SK-N-SH treated with all-trans-retinoic acid at 6 μM for 48 hours (cell line): Measurements from ENCODE around the gene NKD1.

Experiments
- ARNTL ChIP-seq: fragments of 450-650 bp; formaldehyde crosslinking; IDR thresholded peaks from 2 replicates; pipeline ENCODE4 v1.5.0; 2020; ENCODE audit warnings: low read depth, mild to moderate bottlenecking, moderate library complexity, borderline replicate concordance
- CREB5 ChIP-seq: fragments of 250-450 bp; sonication (Bioruptor Pico); IDR thresholded peaks from 2 replicates; pipeline ENCODE4 v1.5.1; 2020; ENCODE audit warnings: low read depth, mild to moderate bottlenecking, moderate library complexity
- PATZ1 ChIP-seq: fragments of 250-450 bp; sonication (Bioruptor Pico); IDR thresholded peaks from 2 replicates; pipeline ENCODE4 v1.8.0; 2020; ENCODE audit warnings: mild to moderate bottlenecking, moderate library complexity, borderline replicate concordance
- POU6F1 ChIP-seq: fragments of 250-450 bp; sonication (Bioruptor Pico); IDR thresholded peaks from 2 replicates; pipeline ENCODE4 v1.8.0; 2021; ENCODE audit warnings: low read depth, mild to moderate bottlenecking, moderate library complexity, borderline replicate concordance
- PPARA ChIP-seq: fragments of 250-450 bp; sonication (Bioruptor Pico); IDR thresholded peaks from 2 replicates; pipeline ENCODE4 v1.5.0; 2020; ENCODE audit warnings: mild to moderate bottlenecking, borderline replicate concordance
- RARB ChIP-seq: fragments of 250-450 bp; sonication (Bioruptor Pico); IDR thresholded peaks from 2 replicates; pipeline ENCODE4 v1.8.0; 2021; ENCODE audit warnings: mild to moderate bottlenecking, moderate library complexity
- TOX ChIP-seq: fragments of 250-450 bp; sonication (Bioruptor Pico); IDR thresholded peaks from 2 replicates; pipeline ENCODE4 v1.8.0; 2021; ENCODE audit warnings: mild to moderate bottlenecking, moderate library complexity, borderline replicate concordance
- ZFP3 ChIP-seq: fragments of 250-450 bp; sonication (Bioruptor Pico); IDR thresholded peaks from 2 replicates; pipeline ENCODE4 v1.5.0; 2020; ENCODE audit warnings: mild to moderate bottlenecking, moderate library complexity
- ZFP30 ChIP-seq: fragments of 450-650 bp; formaldehyde crosslinking; IDR thresholded peaks from 2 replicates; pipeline ENCODE4 v1.5.0; 2022; ENCODE audit warnings: mild to moderate bottlenecking, moderate library complexity
- ZNF70 ChIP-seq: fragments of 450-650 bp; formaldehyde crosslinking; IDR thresholded peaks from 2 replicates; pipeline ENCODE4 v1.5.0; 2020; ENCODE audit warnings: mild to moderate bottlenecking, moderate library complexity
- ZNF8 ChIP-seq: fragments of 450-650 bp; formaldehyde crosslinking; IDR thresholded peaks from 2 replicates; pipeline ENCODE4 v1.5.0; 2020; ENCODE audit warnings: mild to moderate bottlenecking, moderate library complexity

GRCh38 chr16:50627419-50627818 is 79.2 kb downstream of the NKD1 start:
- TF ChIP-seq PATZ1 (no peak), ZFP3 (CRISPR knock-in tag) (no peak), ZNF70 (no peak), RARB (no peak), ZFP30 (CRISPR knock-in tag) (no peak), POU6F1 (CRISPR knock-in tag) (no peak), ARNTL (no peak), ZNF8 (CRISPR knock-in tag) (no peak), TOX (CRISPR knock-in tag) (no peak), CREB5 (CRISPR knock-in tag) (no peak), PPARA (CRISPR knock-in tag) (no peak)
